B cell (primary cell): Measurements from ENCODE around the gene CSRP3.

Experiments used
- EZH2 ChIP-seq: IDR thresholded peaks from 2 replicates; pipeline ENCODE4 v1.6.1; 2012; ENCODE audit warnings: borderline replicate concordance, low read depth, mild to moderate bottlenecking, moderate library complexity, low read length; ENCODE audit not compliant: insufficient read depth, poor library complexity, severe bottlenecking
- TF ChIP-seq, protein P1 (sequence below): fragments of 200-600 bp; IDR thresholded peaks from one replicate; pipeline ENCODE4 v1.8.0; 2022; ENCODE audit warnings: antibody characterized with exemption, mild to moderate bottlenecking

- TF ChIP-seq, protein P1, sequence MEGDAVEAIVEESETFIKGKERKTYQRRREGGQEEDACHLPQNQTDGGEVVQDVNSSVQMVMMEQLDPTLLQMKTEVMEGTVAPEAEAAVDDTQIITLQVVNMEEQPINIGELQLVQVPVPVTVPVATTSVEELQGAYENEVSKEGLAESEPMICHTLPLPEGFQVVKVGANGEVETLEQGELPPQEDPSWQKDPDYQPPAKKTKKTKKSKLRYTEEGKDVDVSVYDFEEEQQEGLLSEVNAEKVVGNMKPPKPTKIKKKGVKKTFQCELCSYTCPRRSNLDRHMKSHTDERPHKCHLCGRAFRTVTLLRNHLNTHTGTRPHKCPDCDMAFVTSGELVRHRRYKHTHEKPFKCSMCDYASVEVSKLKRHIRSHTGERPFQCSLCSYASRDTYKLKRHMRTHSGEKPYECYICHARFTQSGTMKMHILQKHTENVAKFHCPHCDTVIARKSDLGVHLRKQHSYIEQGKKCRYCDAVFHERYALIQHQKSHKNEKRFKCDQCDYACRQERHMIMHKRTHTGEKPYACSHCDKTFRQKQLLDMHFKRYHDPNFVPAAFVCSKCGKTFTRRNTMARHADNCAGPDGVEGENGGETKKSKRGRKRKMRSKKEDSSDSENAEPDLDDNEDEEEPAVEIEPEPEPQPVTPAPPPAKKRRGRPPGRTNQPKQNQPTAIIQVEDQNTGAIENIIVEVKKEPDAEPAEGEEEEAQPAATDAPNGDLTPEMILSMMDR, result no peak
- TF ChIP-seq EZH2, result no peak
Measured at GRCh38 chr11:19237813-19238212, 36.0 kb upstream of the CSRP3 start.
